Liver (tissue), 9 donors: ENCODE measurements around the gene CNKSR3. TPM values are rescaled to one million over a fixed set of nuclear protein-coding genes. Genes with fewer than 3 reads are reported as not detected.

Experiments
- DNase-seq: peaks from one replicate; pipeline ENCODE4 v3.0.0-alpha.2; 2017; ENCODE audit warnings: low spot score
- H3K27ac ChIP-seq, 2 donors: one replicate each; pipeline ENCODE4 v1.7.0; 2013; ENCODE audit warnings: inconsistent platforms in 2 of 2, low read length in 2 of 2, control low read depth in 1 of 2, low read depth in 1 of 2, mild to moderate bottlenecking in 1 of 2
- H3K27me3 ChIP-seq, 4 donors: one replicate each; pipeline versions ENCODE4 v1.6.1 to v1.7.0; 2013; ENCODE audit warnings: low read length in 3 of 4, inconsistent platforms in 1 of 4, mild to moderate bottlenecking in 1 of 4, moderate library complexity in 1 of 4; ENCODE audit not compliant: control insufficient read depth in 4 of 4, insufficient read depth in 4 of 4
- H3K36me3 ChIP-seq, 4 donors: one replicate each; pipeline versions ENCODE4 v1.6.1 to v1.7.0; 2013; ENCODE audit warnings: low read length in 3 of 4, mild to moderate bottlenecking in 3 of 4, low read depth in 1 of 4, moderate library complexity in 1 of 4; ENCODE audit not compliant: control insufficient read depth in 4 of 4, insufficient read depth in 3 of 4
- H3K4me1 ChIP-seq, 4 donors: one replicate each; pipeline versions ENCODE4 v1.6.1 to v1.7.0; 2013; ENCODE audit warnings: low read length in 3 of 4, mild to moderate bottlenecking in 3 of 4, moderate library complexity in 1 of 4; ENCODE audit not compliant: control insufficient read depth in 4 of 4, insufficient read depth in 4 of 4
- H3K4me3 ChIP-seq, 3 donors: one replicate each; pipeline versions ENCODE4 v1.6.1 to v1.7.0; 2013; ENCODE audit warnings: low read length in 3 of 3, control low read depth in 1 of 3, low read depth in 1 of 3, mild to moderate bottlenecking in 1 of 3
- H3K9ac ChIP-seq, 2 donors: one replicate each; pipeline ENCODE4 v1.7.0; 2013; ENCODE audit warnings: low read length in 2 of 2, mild to moderate bottlenecking in 2 of 2, moderate library complexity in 2 of 2, control low read depth in 1 of 2, low read depth in 1 of 2
- H3K9me3 ChIP-seq, 4 donors: one replicate each; pipeline versions ENCODE4 v1.6.1 to v1.7.0; 2013; ENCODE audit warnings: low read length in 3 of 4; ENCODE audit not compliant: control insufficient read depth in 4 of 4
- ATF3 ChIP-seq: IDR thresholded peaks from 2 replicates; pipeline ENCODE4 v1.6.1; 2016; ENCODE audit warnings: antibody characterized with exemption
- CTCF ChIP-seq: fragments of 150-350 bp; IDR thresholded peaks from 2 replicates; pipeline ENCODE4 v1.5.1; 2017; ENCODE audit warnings: improper control_type of control experiment, low read depth, low read length; ENCODE audit not compliant: missing input control
- EGR1 ChIP-seq, 2 donors: IDR thresholded peaks; 2 replicates each; pipeline ENCODE4 v1.6.1; 2016 to 2018; ENCODE audit warnings: antibody characterized with exemption in 2 of 2, low read depth in 2 of 2
- FOXA2 ChIP-seq: IDR thresholded peaks from 2 replicates; pipeline ENCODE4 v1.6.1; 2016; ENCODE audit warnings: antibody characterized with exemption
- HNF4A ChIP-seq, 2 donors: conservative IDR thresholded peaks; 2 replicates each; pipeline ENCODE4 v1.6.1; 2016; ENCODE audit warnings: antibody characterized with exemption in 2 of 2, mild to moderate bottlenecking in 2 of 2
- HNF4G ChIP-seq: IDR thresholded peaks from 2 replicates; pipeline ENCODE4 v1.6.1; 2016; ENCODE audit warnings: antibody characterized with exemption
- JUND ChIP-seq, 2 donors: IDR thresholded peaks; 2 replicates each; pipeline ENCODE4 v1.6.1; 2016; ENCODE audit warnings: antibody characterized with exemption in 2 of 2
- MAX ChIP-seq: IDR thresholded peaks from 2 replicates; pipeline ENCODE4 v1.6.1; 2016; ENCODE audit warnings: antibody characterized with exemption
- REST ChIP-seq: IDR thresholded peaks from 2 replicates; pipeline ENCODE4 v1.6.1; 2016; ENCODE audit warnings: antibody characterized with exemption, mild to moderate bottlenecking
- RXRA ChIP-seq, 2 donors: IDR thresholded peaks; 2 replicates each; pipeline ENCODE4 v1.6.1; 2017 to 2018; ENCODE audit warnings: antibody characterized with exemption in 2 of 2, mild to moderate bottlenecking in 1 of 2
- TAF1 ChIP-seq: conservative IDR thresholded peaks from 2 replicates; pipeline ENCODE4 v1.6.1; 2016; ENCODE audit warnings: antibody characterized with exemption, mild to moderate bottlenecking
- YY1 ChIP-seq: IDR thresholded peaks from 2 replicates; pipeline ENCODE4 v1.6.1; 2016; ENCODE audit warnings: antibody characterized with exemption, mild to moderate bottlenecking
- ZBTB33 ChIP-seq: IDR thresholded peaks from 2 replicates; pipeline ENCODE4 v1.6.1; 2016; ENCODE audit warnings: antibody characterized with exemption
- WGBS: extraction: QIAGEN DNeasy Blood & Tissue Kit; methylation state at CpG from one replicate; pipeline ENCODE4 v1.1.7; 2013; 5-methylcytosine and 5-hydroxymethylcytosine counted together
- polyA plus RNA-seq, 2 donors: library from polyadenylated mRNA; stranded (reverse) in 1 of 2; unstranded in 1 of 2; fragments of 200-250 nt in 1 of 2; fragments of >200 nt in 1 of 2; fragmentation: Nextera tagmentation in 1 of 2; extraction: Ambion mirVana in 1 of 2; gene quantifications; one replicate each; pipeline versions ENCODE4 v1.2.1 to v1.2.3, GENCODE V29; 2013 to 2015
- total RNA-seq, 2 donors: library from RNA; depleted of rRNA; stranded (reverse); fragments of >200 nt; gene quantifications; one replicate each; pipeline ENCODE4 v1.2.3, GENCODE V29; 2014
- donor health status: healthy.
- donor health status: healthy.
- donor health status: healthy.
- donor health status: healthy.
- donor health status: healthy.

CNKSR3 gene
- total and polyA plus RNA-seq, 4 donors: 6.4 to 22.7 (median 15.0) TPM

- TF ChIP-seq EGR1 (IDR thresholded peaks at IDR 0.05; ENCODE audit: low read depth in 2 of 2) (no peak), HNF4A (conservative IDR thresholded peaks at IDR 0.05) (no peak), YY1 (no peak), FOXA2 (no peak), REST (no peak), HNF4G (no peak), ATF3 (no peak), ZBTB33 (no peak), CTCF (no peak), MAX (no peak), JUND (IDR thresholded peaks at IDR 0.05) (no peak), TAF1 (no peak), RXRA (IDR thresholded peaks at IDR 0.05) (no peak)
- Histone ChIP-seq H3K36me3 (no peaks in the 10 kb centered on the region), H3K27ac (no peak overlapping the region), H3K4me1 (no peaks in the 10 kb centered on the region), H3K9me3 (no peaks in the 10 kb centered on the region), H3K27me3 (no peaks in the 10 kb centered on the region), H3K9ac (no peak overlapping the region), H3K4me3 (no peak overlapping the region)
- WGBS: 71% methylated on average over 1 of the region's 1 CpG
- no peak for DNase-seq
Observed at GRCh38 chr6:154526996-154527395, 16.5 kb upstream of the CNKSR3 start.

- DNase-seq: no peak
- WGBS: 92% methylated on average over 4 of the region's 4 CpGs
- no peaks in the 10 kb centered on the region for H3K4me1 ChIP-seq
- H3K9ac ChIP-seq: no peak overlapping the region
- no peak overlapping the region for H3K27ac ChIP-seq
- H3K4me3 ChIP-seq: no peak overlapping the region
- H3K27me3 ChIP-seq: no peaks in the 10 kb centered on the region
- TF ChIP-seq EGR1 (IDR thresholded peaks at IDR 0.05; ENCODE audit: low read depth in 2 of 2) (no peak), HNF4A (conservative IDR thresholded peaks at IDR 0.05) (no peak)
- H3K9me3 ChIP-seq: no peaks in the 10 kb centered on the region
- no peaks in the 10 kb centered on the region for H3K36me3 ChIP-seq
Observed at GRCh38 chr6:154522576-154522975, 12.1 kb upstream of the CNKSR3 start.
